Esophagus squamous epithelium (tissue), 5 donors: Measurements from ENCODE around the gene HOXC10. TPM values are rescaled to one million over a fixed set of nuclear protein-coding genes. Genes with fewer than 3 reads are reported as not detected.

Experiments used
- DNase-seq: peaks from one replicate; lab custom pipeline; 2025; lab: John Stamatoyannopoulos, UW
- H3K27ac ChIP-seq, 4 donors: fragments of 200-600 bp; sonication (generic); one replicate each; pipeline ENCODE4 v1.5.1; 2016 to 2019; ENCODE audit warnings: mild to moderate bottlenecking in 1 of 4
- H3K27me3 ChIP-seq, 4 donors: fragments of 200-600 bp; sonication (generic); 1 replicate in 3 of 4; 2 replicates in 1 of 4; pipeline versions ENCODE4 v1.5.1 to v1.6.0; 2017 to 2021; ENCODE audit warnings: antibody characterized with exemption in 1 of 4
- H3K36me3 ChIP-seq, 3 donors: fragments of 200-600 bp; sonication (generic); one replicate each; pipeline ENCODE4 v1.5.1; 2016 to 2019
- H3K4me1 ChIP-seq, 3 donors: fragments of 200-600 bp; sonication (generic); one replicate each; pipeline ENCODE4 v1.5.1; 2017 to 2019
- H3K4me3 ChIP-seq, 4 donors: fragments of 200-600 bp; sonication (generic); 1 replicate in 3 of 4; 2 replicates in 1 of 4; pipeline ENCODE4 v1.5.1; 2016 to 2019; ENCODE audit warnings: mild to moderate bottlenecking in 2 of 4, moderate library complexity in 1 of 4
- H3K9me3 ChIP-seq, 3 donors: fragments of 200-600 bp; sonication (generic); one replicate each; pipeline ENCODE4 v1.5.1; 2016 to 2019
- CTCF ChIP-seq, 6 experiments: fragments of 450-650 bp in 4 of 6; fragments of 200-600 bp in 2 of 6; sonication (generic) in 2 of 6; IDR thresholded peaks; one replicate each; pipeline ENCODE4 v1.5.1; 2016 to 2019; ENCODE audit warnings: antibody characterized with exemption in 6 of 6, mild to moderate bottlenecking in 4 of 6, moderate library complexity in 4 of 6
- POLR2A ChIP-seq, 4 donors: fragments of 450-650 bp; IDR thresholded peaks; one replicate each; pipeline ENCODE4 v1.6.1; 2017; ENCODE audit warnings: antibody characterized with exemption in 4 of 4, mild to moderate bottlenecking in 4 of 4, moderate library complexity in 3 of 4
- WGBS, 2 donors: methylation state at CpG; one replicate each; pipeline ENCODE4 v1.1.5; 2018; 5-methylcytosine and 5-hydroxymethylcytosine counted together
- intact Hi-C: fragments of 100-400 bp; cut with DNase I; formaldehyde crosslinking; loops from one replicate; pipeline ENCODE4 v1.15.0; 2022
- total RNA-seq, 4 donors: library from RNA; depleted of rRNA; stranded (reverse); fragments of >200 nt; gene quantifications; one replicate each; pipeline ENCODE4 v1.1.0, GENCODE V29; 2016
- donor health status: DM: yes; HTN: yes; CAD: no.

The HOXC10 gene
- total RNA-seq, 4 donors from 2014 or later = 0.31 to 1.3 TPM; not detected in 2

GRCh38 chr12:53980104-53980801, 4.7 kb upstream of the HOXC10 start:
- Histone ChIP-seq H3K9me3 (no peaks in the 10 kb centered on the region), H3K27ac (no peak overlapping the region), H3K36me3 (no peaks in the 10 kb centered on the region), H3K27me3 (peaks cover 25 to 100% (median 77%) of the 10 kb centered on the region in 4 donors), H3K4me3 (no peak overlapping the region), H3K4me1 (peaks cover 8 to 28% (median 9%) of the 10 kb centered on the region in 3 donors)
- TF ChIP-seq POLR2A (IDR thresholded peaks at IDR 0.05) (no peak), CTCF (IDR thresholded peaks at IDR 0.05) (no peak)
- no peak for DNase-seq
- intact Hi-C loops = no loop called here
- 28% methylated on average over 6 to 7 of the region's 7 CpGs for WGBS, 2 donors

DNA sequence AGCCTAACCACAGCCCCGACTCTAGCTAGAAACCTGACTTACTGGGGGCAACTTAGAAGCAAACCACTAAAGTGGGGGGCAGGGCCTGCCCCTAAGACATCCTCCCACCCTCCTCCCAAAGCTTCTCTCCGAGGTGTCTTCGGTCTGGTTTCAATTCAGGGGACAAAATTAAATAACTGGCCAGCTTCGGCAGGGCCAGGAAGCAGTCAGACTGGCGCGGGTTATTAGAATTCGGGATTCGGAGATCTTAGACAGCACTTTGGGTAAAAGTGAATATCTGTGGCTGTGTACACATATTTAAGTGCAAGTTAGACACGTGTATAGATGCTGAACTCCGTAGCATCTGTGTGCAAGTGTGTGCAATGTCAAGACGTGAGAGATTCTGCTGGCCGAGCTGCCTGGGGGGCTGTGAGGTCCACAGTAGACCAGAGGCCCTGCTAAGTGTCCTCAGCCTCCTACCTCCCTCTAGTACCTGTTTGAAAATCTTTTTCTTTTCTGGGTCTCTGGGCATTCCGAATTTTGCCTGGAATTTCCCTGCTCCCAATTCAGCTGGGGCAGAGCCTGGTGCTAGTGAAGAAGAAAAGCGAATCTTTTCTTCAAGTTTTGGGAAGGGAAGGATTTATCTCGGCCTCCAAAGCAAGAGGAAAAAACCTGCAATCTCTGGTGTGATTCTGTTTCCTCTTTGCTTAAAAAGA, 4.0 kb upstream of the HOXC10 start:
- TF ChIP-seq CTCF (IDR thresholded peaks at IDR 0.05) (no peak), POLR2A (IDR thresholded peaks at IDR 0.05) (no peak)
- Histone ChIP-seq H3K4me3 (no peak overlapping the region), H3K4me1 (peaks cover 13 to 30% (median 15%) of the 10 kb centered on the region in 3 donors), H3K27me3 (peaks cover 26 to 100% (median 75%) of the 10 kb centered on the region in 4 donors), H3K9me3 (no peaks in the 10 kb centered on the region), H3K27ac (no peak overlapping the region), H3K36me3 (no peaks in the 10 kb centered on the region)
- 29 to 36% methylated on average over 14 of the region's 15 CpGs for WGBS, 2 donors
- intact Hi-C loops = no loop called here
- no peak for DNase-seq

GRCh38 chr12:53981634-53982565, 3.0 kb upstream of the HOXC10 start:
- Histone ChIP-seq H3K9me3 (no peaks in the 10 kb centered on the region), H3K27me3 (peaks cover 32 to 100% (median 75%) of the 10 kb centered on the region in 4 donors), H3K36me3 (no peaks in the 10 kb centered on the region), H3K27ac (no peak overlapping the region), H3K4me3 (no peak overlapping the region), H3K4me1 (peaks cover 18 to 38% (median 20%) of the 10 kb centered on the region in 3 donors)
- no peak for DNase-seq
- TF ChIP-seq CTCF (IDR thresholded peaks at IDR 0.05) (no peak), POLR2A (IDR thresholded peaks at IDR 0.05) (no peak)
- 22 to 23% methylated on average over 24 to 27 of the region's 30 CpGs for WGBS, 2 donors
- intact Hi-C loops = no loop called here

DNA sequence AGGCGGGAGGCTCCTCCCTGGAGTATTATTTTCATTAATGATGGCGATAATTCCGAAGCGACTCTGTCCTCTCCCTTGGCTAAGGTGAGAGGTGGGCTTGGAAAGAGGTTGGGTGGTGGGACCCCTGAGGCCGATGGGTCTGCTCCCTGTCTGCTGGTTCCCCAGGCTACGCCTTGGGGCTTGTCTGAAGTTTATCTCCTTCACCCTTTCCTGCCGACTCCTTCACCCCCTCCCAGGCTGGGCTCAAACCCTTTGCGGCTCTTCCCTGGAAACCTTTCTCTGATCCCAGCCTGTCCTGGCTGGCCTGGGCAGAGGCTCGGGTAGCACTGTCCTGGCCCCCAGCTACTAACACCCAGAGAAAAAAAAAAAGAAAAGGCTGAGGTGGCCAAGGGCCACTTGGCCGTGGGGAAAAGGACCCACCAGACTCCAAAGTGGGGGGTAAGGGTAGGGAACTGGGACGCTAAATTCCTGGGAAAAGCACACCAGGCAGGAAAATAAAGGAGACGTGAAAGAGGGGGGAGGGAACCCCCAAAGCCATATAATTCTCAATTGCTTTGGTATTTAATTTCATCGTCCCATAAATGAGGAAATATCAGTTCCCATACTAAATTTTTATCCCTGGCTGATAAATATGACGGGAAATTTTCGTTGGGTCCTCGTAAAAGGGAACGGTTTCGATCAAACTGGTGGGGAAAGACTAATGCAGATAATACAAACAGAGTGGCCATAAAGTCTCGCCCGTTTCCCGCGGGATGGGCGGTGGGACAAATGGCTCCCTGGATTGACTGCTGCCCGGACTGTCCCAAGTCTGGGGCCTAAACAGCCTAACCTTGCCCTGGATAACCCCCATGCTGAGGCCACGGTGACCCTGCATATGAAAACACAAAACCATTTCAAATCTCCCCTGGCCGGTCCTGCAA, 2.0 kb upstream of the HOXC10 start:
- intact Hi-C loops = no loop called here
- no peaks in the 10 kb centered on the region for H3K36me3 ChIP-seq
- peaks cover 18 to 35% (median 20%) of the 10 kb centered on the region in 3 donors for H3K4me1 ChIP-seq
- 15 to 17% methylated on average over 19 to 24 of the region's 26 CpGs for WGBS, 2 donors
- no peak for TF ChIP-seq CTCF (IDR thresholded peaks at IDR 0.05)
- TF ChIP-seq POLR2A (IDR thresholded peaks at IDR 0.05) = no peak
- no peak for DNase-seq
- no peak overlapping the region for H3K4me3 ChIP-seq
- H3K9me3 ChIP-seq = no peaks in the 10 kb centered on the region
- peaks cover 37 to 100% (median 78%) of the 10 kb centered on the region in 4 donors for H3K27me3 ChIP-seq
- H3K27ac ChIP-seq = no peak overlapping the region
